ENCODE results near the gene GRXCR2.
"Not testable (repeated sequence)": the region's sequence is repeated elsewhere in the genome, so short reads cannot be mapped to it uniquely, and the experiment has no call there.

The GRXCR2 gene

DNA sequence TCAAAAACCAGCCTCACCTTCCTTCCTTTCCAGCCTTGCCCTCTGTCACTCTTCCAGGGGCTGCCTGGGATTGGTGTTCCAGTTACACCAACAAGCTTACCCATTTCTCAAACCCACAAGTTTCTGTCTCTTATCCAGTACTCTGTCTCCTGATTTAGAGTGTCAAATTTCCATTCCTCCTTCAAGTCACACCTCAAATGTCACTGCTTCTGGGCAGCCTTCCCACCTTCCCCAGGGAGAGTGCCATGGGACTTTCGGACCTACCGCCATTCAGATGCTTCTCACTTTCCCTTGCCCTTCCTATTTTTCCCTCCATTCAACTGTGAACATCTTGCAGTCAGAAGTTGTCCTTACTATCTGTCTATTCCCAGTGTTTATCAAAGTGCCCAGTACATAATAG, 2.0 kb upstream of the GRXCR2 start:
- no peak for DNase-seq

DNA sequence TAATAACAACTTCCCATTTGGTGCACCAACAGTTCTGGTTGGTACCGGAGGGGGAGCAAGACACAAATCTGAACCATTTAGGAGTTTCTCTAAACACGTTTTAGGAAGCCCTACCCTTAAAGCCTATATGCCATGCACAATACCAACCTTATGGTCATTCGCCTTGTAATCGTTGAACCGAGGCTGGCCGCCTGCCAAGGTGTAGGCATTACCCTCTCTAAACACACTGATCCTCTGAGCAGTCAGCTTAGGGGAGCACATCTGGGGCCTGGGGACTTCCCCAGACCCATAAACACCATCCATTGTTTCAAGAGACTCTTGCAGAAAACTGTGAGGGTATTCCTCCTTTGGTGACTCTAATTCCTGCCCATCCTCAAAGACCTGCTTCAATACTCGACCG, 328 bp downstream of the GRXCR2 start:
- no peak for DNase-seq

DNA sequence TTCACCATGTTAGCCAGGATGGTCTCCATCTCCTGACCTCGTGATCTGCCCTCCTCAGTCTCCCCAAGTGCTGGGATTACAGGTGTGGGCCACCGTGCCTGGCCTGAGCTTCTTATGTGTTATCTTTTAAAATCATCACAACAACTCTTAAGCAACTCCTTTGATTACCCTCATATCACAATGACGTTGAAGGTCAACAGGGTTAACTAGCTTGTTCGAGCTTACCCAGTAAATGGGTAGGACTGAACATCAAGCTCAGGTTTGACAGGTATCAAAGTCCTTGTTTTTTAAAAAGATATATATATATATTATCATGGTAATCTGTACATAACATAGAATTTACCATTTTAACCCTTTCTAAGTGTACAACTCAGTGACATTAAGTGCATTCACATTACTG, 3.1 kb downstream of the GRXCR2 start:
- no peak for DNase-seq

DNA sequence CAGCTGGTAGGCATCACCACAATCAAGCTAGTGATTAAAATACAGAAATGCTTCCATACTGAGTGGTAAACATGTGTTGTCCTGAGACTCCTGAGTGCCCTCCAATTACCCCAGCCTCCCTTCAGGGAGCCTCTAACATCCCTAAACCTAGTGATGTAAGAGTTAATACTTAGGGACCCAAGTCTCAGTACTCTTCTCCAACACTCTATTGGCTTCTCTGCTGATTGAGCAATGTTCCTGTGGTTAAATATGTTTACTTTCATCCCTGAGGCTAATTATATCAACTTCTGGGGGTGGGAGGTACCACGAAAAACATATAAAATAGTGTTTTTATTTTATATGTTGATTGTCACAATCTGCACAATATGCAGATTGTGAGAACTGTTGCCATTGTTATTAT, 5.0 kb downstream of the GRXCR2 start:
- no peak for DNase-seq

DNA sequence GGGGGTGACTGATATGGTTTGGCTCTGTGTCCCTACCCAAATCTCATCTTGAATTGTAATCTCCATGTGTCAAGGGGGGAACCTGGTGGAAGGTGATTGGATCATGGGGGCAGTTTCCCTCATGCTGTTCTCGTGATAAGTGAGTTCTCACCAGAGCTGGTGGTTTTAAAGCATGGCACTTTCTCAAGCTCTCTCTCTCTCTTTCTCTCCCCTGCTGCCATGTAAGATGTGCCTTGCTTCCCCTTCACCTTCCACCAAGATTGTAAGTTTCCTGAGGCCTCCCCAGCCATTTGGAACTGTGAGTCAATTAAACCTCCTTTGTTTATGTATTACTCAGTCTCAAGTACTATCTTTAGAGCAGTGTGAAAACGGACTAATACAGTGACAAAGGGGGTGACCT, 8.4 kb downstream of the GRXCR2 start:
- not testable (repeated sequence) for DNase-seq

DNA sequence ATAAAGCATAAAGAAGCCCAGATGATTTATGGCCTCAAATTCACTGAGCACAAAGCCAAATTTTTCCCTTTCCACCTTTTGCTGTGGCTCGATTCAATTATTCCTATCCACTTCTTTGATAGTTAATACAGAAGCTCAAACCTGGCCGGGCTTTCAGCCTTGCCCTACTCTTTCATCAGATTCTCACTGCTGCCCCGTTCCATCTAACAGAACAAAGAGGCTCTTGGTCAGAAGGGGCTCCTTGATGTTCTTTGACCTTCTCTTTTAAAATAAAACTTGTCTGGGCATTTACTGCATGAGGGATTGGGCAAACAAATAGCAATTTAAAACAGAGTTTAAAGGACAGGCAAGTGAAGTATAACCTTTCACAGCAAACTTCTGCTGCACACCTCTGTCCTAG, 9.8 kb downstream of the GRXCR2 start:
- no peak for DNase-seq

DNA sequence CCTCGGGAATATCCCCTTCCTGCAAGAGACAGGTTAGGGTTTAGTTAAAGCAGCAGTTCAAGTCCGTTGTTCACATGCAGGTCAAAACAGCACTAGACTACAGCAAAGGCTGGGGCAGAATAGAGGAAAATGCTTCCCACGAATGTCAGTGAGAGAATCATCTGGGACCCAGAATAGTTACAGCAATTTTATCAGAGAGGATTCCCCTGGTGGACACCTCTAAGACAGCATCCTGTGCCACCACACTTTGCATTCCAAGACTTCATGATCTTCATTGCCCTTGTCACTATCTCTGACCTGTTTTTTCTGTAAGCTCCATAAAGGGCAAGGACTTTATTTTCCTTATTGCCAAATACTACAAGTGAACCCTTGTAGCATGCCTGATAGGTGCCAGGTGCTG, 12.9 kb downstream of the GRXCR2 start:
- DNase-seq, result no peak

DNA sequence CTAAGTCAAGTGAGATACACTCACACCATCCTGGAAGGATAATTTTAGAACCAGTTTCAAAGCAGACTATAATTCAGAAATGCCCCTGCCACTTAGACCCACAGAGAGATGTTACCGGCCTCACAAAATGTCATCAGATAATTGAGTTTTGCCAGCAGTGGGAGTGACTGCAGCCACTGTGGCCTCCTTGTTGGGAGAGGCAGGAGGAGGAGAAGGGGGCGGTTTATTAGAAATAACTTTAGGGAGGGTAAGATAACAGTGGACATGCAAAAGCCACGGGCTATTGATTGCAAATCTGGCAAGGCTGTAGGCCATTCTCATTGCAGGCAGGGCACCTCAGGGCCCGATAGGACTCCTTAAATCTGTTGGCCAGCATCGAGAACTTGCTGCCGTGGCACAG, 13.4 kb downstream of the GRXCR2 start:
- DNase-seq, result no peak

DNA sequence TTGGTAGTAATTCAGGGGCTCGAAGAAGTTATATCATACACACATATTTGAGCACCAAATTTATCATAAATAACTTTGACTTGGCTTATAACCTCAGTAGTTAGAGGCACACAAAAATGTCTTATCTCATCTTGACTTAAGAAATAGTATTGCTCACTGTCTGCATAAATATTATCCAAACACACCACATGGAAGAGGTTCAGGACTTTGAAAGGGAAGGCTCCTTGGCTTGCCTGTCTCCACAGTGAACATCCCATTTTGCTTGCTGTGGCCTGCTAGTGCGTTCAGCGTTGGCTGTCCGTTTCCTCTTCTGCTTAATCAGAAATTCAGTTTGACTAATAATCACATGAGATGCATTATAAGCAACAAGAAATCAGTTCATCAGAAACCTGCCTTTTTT, 13.9 kb downstream of the GRXCR2 start:
- DNase-seq, result no peak

DNA sequence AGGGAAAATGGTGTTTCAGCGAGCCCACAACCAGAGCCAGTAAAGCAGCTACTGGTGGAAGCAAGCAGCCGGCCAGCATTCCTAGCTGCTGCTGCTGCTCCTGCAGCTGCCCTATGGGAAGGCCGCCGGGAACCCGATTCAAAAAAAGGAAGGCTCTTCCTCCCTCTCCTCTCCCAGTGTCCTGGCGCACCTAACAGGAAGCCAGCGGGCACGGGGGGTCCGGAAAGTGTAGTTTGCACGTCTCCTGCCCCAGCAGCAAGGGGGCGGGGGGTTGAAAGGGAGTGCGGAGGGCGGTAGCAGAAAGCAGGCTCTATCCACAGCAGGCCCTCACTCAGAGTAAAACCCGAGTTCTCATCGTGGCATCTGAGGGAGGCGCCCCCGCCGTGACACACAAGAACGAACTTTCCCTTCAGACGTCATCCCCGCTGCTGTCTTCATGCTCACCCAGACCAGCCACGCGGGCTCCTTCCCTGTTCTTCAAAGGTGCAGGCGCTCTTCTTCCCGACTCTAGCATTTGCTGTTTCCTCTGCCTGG, 16.5 kb downstream of the GRXCR2 start:
- DNase-seq, result no peak

DNA sequence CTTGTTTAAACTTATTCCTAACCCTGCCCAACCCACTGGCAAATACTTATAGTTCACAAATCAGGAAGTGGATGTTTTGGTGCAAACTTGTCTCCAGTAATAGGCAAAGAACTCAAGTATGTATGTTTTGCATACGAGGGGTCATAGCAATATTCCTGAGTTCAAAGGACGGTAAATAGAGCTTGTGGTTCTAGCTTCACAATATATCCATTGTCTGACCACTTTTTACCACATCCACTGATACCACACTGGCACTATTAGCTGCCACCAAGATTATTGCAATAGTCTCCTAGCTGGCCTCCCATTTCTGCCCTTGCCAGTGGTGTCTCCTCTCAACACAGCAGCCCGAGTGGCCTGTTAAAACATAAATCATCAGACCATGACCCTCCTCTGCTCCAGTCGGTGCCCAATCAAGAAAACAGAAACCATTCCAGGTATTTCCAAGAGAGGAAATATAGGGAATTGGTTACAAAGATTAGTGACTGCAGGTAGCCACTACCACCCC, 17.0 kb downstream of the GRXCR2 start:
- no peak for DNase-seq

DNA sequence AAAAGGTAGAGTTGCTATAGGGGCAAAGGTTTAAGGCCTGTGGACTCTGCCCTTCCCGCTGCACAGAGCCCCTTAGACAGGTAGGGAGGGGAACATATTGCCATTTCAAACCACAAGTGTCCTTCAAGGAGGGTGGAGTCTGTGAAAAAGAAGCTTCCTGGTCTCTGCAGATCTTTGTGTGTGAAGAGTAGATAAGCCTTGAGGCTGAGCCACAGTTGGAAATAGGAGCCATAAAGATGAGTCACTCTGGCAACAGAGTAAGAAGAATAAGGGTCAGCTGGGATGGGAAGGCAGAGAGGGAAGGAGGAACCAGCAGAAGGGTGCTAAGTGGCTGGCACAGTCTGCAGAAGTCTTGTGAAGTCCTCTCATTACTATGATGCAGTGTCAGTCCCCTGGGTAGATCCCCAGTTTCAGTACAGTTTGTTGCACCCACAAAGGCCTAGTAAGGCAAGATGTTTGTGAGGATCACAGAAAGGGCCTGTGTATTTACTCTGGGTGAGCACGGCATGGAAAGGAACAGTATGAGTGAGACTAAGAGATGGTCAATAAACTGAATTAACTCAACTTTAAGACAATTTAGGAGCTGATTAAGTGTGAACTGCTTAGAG, 18.1 kb downstream of the GRXCR2 start:
- no peak for DNase-seq

DNA sequence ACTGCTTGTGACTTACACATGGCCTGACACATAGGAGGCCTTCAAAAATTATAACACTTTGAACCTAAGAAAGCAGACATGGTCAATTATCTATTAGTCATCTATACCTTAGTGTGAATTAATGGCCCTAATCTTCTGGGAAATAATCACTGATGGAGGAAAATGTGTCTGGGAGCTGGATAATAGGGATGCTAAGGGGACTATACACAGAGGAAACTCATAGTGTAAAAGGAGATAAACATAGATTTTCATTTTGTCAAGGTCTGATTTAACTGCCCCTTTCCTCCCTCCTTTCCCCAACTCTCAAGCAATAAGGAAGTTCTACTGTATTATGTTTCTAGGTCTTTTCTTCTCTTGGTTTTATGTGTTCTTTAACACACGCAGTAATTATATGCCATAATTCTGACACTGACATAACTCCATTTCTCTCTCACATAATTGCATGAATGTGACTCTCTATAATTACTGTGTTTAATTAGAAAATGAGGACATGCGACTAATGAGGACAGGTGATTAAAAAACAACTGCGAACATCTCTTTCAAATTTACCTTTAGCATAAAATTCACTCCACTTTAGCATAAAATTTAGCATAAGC, 18.9 kb downstream of the GRXCR2 start:
- DNase-seq, result no peak

DNA sequence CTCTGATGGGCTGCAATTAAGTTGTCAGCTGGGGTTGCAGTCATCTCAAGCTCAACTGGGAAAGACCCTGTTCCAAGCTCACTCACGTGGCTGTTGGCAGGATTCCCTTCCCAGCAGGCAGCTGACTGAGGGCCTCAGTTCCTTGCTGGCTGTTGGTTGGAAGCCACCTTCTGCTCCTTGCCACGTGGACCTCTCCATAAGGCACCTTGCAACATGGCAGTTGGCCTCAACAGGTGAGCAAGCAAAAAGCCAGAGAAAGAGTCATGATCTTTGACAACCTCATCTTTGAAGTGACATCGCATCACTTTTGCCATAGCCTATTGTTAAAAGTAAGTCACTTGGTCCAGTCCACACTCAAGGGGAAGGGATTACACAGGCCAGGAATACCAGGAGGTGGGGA, 19.8 kb downstream of the GRXCR2 start:
- no peak for DNase-seq

DNA sequence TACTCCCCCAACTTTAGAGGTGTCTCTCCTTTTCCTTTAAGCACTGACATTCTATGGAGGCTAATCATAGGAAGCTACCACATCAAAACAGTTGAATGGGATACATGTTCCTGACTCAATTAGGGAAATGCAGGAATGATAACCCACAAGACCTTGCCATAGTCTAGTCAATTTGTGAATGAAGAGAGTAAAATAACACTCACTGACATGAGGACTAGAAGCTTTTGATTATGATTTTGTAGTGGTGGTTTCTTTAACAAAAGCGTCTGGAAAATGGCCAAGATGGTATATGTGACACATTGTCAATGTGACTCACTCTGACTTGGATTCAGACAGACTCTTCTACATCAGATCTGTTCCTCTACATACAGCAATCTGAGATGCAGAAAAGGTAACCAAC, 24.0 kb downstream of the GRXCR2 start:
- no peak for DNase-seq

DNA sequence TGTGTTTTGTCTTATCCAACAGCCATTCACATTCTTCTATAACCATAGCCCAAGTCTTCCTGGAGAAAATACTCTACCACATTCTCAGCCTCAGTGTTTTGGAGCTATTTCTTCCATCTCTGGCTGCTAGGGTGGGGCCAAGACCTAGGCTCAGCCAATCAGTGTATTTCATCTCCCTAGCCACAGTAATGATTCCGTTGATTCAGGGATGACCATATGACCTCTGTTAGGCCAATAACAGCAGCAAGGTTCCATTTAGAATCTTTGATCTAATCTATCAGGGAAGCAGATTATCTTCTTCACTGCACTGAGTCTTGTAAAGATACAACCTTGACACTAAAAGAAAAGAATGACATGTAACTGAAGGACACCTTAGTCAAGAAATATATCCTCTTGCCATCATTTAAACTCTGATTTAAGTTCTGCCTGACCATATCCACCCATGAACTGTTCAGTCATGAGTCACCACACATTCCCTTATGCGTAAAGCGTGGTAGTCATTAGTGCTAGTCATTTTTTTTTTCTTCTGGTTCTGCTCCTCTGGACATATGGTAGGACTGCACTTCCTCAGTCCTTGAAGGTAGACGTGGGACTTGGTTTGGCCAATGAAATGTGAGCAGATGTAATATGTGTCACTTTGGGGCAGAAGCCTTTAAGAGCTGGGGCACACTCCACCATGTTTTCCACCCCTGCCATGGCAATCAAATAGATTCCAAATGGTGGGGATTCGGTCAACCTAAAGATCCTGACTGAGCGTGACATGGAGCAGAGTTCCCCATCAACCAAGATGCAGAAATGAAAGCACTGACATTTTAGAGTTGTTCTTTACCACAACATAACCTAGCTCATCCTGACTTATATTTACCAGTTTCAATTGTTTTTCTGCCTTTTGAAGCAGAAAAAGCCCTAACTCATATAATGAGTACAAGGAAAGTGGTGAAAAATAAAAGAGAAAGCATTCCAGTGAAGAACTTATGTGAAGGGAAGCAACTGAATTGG, 25.0 kb downstream of the GRXCR2 start:
- DNase-seq, result no peak

DNA sequence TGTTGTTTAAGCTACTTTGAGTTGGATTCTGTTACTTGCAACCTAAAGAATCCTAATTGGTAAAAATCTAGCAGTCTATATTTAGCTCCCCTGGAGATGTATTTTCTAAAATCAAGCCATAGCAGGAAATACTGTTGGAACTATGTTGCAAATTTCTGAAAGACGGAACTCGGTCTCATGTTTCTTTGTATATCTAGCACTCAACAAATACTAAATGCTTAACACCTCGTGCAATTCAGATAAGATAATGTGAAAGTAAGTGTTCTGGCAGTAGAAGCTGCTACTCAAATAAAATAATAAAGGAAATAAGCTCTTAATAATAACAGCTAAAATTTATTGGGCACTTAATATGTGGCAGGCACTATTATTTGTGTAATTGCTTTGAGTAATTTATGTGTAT, 26.7 kb downstream of the GRXCR2 start:
- DNase-seq, result no peak

DNA sequence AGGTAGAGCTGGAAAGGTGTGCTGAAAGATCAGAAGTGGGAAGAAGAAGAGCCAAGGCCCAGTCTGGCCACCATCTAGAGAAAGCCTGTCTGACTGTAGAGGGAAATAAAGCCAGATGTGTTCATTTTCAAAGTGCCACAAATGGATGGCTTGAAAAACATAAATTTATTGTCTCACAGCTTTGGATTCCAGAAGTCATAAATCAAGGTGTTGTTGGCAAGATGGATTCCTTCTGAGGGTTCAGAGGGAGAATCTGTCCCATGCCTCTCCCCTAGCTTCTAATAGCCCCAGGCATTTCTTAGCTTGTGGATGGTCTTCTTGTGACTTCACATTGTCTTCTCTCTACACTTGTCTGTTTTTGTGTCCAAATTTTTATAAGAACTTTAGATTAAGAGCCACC, 31.5 kb downstream of the GRXCR2 start:
- DNase-seq, result no peak

DNA sequence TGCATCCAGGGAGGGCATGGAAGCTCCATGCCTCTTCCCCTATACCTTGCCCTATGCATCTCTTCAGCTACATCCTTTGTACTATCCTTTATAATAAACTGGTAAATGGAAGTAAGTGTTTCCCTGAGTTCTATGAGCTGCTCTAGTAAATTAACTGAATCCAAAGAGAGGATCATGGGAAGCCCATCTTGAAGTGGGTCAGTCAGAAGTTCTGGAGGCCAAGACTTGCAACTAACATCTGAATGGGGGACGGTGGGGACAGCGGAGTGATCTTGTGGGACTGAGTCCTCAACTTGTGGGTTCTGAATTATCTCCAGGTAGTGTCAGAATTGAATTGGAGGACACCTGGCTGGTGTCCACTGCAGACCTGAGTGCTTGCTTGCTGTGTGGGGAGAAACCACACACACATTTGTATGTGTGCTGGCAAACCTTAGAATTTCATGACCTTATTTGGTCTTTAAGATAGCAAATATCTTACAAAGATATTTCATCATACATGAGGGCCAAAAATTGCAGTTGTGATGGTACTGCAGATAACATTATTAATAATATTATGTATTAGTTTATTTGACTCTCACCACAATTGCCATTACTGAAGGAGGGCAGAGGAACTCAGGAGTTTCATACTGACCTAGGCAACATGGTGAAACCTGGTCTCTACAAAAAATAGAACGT, 32.2 kb downstream of the GRXCR2 start:
- DNase-seq, result no peak

DNA sequence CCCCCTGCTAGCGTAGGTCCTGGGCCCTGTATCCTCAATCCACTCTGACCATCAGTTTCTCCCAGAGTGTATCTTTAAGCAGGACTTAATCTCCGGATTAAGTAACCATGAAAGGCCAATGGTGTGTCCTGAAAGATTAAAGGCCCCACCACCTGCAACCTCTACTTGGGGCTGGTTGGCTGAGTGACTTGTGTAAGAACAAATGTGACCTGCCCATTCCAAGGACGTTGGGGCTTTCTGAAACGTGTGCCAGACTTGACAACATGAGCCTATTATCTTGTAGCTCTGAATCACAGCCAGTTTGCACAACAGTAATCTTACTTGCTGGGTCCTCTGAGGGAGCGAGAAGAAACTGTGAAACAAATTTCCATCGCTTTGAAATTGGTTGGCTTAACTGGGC, 34.5 kb downstream of the GRXCR2 start:
- DNase-seq, result no peak

DNA sequence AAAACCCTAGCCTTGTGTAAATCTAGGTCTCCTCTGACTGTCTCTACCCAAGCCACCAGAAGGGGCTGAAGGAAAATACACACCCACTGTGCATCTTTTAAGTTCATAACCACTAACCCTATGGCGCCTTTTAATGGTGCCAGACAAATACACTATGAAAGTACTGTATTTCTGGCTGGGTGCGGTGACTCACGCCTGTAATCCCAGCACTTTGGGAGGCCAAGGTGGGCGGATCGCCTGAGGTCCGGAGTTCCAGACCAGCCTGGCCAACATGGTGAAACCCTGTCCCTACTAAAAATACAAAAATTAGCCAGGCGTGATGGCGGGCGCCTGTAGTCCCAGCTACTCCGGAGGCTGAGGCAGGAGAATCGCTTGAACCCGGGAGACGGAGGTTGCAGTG, 36.6 kb downstream of the GRXCR2 start:
- not testable (repeated sequence) for DNase-seq

DNA sequence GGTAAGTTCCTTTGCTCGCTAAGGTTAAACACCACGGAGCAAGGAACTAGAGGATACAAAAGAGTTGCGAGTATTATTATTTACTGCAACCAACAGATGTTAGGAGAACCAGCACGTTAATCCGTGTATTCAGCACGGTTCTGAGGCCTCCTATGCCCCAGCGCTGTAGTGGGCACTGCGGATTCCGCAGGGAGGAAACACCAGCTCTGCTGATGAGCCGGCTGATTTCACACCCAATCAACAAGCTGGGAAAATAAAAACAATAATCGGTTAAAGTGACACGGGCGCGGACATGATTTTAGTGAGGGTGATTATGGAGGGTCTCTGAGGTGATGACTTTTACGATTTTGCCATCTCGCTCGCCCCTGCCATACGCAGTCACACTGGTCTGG, 37.0 kb downstream of the GRXCR2 start:
- DNase-seq, result no peak

Measured in NCI-H1092 (cell line).